ENCODE results near the gene TMC5.

Gene TMC5

GRCh38 chr16:19458722-19459379, 41.2 kb downstream of the TMC5 start:
- DNase-seq (ENCODE audit: low read depth in 3 of 3): no peak

DNA sequence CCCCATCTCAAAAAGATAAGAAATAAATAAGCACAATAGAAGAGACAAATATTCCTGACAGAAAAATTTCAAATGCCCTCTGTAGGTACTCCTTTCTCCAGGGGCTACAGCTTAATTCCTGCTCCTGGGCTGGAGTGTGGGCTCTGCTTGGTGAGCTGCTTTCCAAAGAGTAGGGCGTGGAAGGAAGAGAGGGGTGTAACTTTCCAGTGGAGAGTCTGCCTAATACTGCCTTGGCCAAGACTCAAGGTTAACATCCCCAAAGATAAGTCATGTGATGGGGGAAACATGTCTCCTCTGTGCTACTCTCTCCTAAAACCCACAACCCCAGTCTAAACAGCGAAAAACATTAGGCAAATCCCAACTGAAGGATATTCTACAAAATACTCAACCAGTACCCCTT, 42.7 kb downstream of the TMC5 start:
- no peak for DNase-seq (ENCODE audit: low read depth in 3 of 3)

DNA sequence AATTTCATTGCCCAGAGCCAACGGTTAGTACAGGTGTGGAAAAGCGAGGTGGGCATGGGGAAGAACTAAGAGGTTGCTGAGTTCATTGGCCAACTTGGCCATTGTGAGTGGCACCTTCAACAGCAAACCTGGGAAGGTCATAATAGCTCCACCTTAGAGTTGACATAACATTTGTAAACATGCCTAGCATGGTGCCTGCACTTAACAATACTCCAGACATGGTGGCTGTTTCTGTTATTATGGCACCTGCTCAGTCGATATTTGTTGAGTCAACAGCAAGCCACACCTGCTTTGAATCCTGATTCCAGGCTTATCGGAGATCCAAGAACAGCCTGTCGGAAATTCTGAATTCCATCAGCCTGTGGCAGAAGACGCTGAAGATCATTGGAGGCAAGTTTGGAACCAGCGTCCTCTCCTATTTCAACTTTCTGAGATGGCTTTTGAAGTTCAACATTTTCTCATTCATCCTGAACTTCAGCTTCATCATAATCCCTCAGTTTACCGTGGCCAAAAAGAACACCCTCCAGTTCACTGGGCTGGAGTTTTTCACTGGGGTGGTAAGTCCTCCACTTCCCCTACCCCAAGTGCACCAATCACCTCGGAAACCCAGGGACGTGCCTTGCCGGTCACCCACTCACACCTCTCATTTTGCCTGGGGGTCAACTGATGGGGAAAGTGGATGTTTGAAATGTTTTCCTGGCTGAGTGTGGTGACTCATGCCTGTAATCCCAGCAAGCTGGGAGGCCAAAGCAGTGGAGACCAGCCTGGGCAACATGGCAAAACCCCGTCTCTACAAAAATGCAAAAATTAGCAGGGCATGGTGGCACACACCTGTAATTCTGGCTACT, 46.0 kb downstream of the TMC5 start:
- no peak for DNase-seq (ENCODE audit: low read depth in 3 of 3)

GRCh38 chr16:19468300-19468699, 50.6 kb downstream of the TMC5 start:
- DNase-seq (ENCODE audit: low read depth in 3 of 3): no peak

DNA sequence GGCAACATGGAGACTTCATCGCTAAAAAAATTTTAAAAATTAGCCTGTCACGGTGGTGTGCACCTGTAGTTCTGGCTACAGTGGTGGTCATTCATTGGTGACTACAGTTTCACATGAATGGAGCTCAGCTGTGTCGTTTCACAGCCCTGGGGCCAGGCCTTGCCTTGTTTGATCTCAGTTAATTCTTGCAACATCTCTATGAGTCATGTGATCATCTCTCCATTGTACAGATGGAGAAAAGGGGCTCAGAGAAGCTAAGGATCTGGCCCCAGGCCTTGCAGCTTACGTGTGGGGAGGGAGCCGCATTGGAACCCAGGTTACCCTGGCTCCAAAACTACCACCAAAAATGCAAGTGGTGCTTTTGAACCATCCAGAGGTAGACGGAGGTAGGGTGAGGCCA, 54.8 kb downstream of the TMC5 start:
- DNase-seq (ENCODE audit: low read depth in 3 of 3): no peak

DNA sequence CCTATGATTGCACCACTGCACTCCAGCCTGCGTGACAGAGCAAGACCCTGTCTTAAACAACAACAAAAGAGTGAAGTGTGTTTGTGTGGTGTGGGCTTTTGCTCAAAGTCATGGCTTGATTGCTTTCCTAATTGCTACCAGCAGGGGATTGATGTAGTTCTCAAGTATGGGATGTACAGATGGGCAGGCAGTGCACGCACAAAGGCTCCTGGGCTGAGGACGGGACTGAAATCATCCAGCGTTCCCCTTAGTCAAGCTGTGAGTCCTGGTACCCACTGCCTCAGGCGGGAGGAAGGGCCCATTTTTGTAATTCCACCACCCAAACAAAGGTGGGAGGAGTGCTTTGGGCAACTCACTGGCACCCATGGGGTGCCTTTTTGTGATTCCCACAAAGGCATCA, 56.9 kb downstream of the TMC5 start:
- no peak for DNase-seq (ENCODE audit: low read depth in 3 of 3)

DNA sequence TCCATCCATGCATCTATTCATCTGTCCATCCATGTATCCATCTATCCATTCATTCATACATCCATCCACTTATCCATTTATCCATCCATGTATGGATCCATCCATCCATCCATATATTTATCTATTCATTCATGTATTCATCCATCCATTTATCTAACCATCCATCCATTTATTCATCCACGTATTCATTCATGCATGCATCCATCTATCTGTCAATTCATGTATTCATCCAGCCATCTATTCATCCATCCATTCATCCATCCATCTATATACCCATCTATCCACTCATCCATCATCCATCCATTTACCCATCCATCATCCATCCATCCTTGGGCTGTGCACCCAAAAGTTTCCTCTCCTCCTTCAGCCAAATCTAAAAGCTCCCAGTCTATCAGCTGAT, 60.8 kb downstream of the TMC5 start:
- no peak for DNase-seq (ENCODE audit: low read depth in 3 of 3)

- no peak for DNase-seq (ENCODE audit: low read depth in 3 of 3)
These were observed 61.6 kb downstream of the TMC5 start for GRCh38 chr16:19479302-19479721.

DNA sequence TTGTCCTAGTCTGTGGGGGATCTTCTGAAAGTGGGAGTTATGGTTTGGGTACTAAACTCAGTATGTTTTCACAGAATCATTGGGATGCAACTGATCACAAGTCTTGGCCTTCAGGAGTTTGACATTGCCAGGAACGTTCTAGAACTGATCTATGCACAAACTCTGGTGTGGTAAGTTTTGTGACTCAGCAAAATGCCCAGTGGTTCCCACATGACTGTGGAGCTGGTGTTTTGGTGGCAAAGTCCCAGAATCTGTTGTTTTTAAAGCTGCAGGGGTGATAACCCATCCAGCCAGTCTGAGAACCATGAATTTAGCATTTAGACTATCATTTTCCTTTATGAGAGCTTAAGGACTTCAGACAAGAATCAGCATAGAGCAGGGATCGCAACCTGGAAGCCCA, 63.6 kb downstream of the TMC5 start:
- no peak for DNase-seq (ENCODE audit: low read depth in 3 of 3)

- DNase-seq (ENCODE audit: low read depth in 3 of 3): no peak
These were observed 64.1 kb downstream of the TMC5 start for GRCh38 chr16:19481769-19482168.

DNA sequence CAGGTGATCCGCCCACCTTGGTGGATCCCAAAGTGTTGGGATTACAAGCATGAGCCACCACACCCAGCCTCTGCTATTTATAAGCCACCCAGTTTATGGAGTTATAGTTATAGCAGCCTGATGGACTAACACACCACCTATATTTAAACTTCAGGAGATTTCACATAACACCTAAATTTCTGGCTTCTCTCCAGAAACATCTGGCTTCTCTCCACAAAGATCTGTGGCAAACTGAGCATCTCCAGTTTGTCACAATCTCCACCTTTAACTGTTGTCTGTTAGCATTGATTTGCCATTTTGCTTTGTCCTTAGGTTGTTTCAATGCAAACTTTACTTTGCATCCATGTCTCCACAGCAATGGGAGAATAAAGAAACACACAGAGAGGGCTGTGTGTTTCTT, 64.6 kb downstream of the TMC5 start:
- no peak for DNase-seq (ENCODE audit: low read depth in 3 of 3)

GRCh38 chr16:19484096-19484495, 66.4 kb downstream of the TMC5 start:
- DNase-seq (ENCODE audit: low read depth in 3 of 3): no peak

GRCh38 chr16:19485611-19486010, 67.9 kb downstream of the TMC5 start:
- DNase-seq (ENCODE audit: low read depth in 3 of 3): no peak

- no peak for DNase-seq (ENCODE audit: low read depth in 3 of 3)
These were observed 68.4 kb downstream of the TMC5 start for GRCh38 chr16:19486051-19486450.

DNA sequence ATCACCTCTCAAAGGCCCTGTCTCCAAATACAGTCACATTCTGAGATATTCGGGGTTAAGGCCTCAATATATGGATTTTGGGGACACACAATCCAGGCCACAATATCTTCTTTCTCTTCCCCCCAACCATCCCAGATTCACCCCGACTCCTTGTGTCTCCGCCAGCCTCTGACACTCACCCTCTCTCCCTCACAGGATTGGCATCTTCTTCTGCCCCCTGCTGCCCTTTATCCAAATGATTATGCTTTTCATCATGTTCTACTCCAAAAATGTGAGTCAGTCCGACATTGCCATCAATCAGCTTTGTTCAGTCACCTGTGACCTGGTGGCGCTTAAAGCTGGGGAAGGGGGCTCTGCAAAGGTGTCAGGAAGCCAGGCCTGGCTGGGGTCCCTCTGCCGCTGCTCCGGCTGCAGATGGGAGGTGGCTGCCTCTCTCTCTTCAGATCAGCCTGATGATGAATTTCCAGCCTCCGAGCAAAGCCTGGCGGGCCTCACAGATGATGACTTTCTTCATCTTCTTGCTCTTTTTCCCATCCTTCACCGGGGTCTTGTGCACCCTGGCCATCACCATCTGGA, 69.2 kb downstream of the TMC5 start:
- no peak for DNase-seq (ENCODE audit: low read depth in 3 of 3)

DNA sequence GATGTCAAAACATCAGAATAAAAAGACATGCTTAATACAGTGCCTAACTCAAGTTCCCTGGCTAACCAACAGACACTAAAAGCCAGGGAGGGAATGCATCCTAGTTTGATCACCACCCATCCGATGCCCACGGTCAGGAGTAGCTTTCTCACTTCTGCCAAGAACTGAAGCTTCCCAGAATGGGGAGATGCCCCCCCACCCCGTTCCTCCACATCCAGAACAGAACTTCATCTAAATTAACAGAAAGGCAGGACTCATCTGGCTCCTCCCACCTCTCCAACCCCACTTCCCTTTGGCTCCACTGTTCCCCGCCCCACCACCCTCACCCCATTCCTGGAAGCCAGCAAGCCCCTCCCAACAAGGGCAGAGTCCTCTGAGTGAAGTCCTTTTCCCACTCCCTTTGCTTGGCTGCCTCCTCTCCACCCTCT, 70.5 kb downstream of the TMC5 start:
- no peak for DNase-seq (ENCODE audit: low read depth in 3 of 3)

- no peak for DNase-seq (ENCODE audit: low read depth in 3 of 3)
These were observed 72.9 kb downstream of the TMC5 start for GRCh38 chr16:19490619-19491018.

DNA sequence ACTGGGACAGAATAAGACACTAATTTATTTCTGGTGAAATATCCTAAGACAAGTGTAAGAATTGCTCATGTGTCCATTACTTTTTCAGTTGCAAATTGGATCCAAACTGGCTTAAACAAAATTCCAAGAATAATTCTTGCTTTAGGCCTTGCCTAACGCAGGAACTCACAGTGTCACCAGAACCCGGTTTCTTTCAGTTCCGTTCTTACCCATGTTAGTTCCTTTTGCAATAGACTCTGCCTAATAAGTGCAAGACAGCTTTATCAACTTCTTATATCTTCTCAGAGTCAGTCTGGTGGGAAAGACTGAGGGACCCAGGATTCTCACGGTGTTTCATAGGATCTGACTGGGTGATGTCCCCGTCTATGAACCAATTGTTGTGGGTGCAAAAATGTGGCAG, 79.5 kb downstream of the TMC5 start:
- no peak for DNase-seq (ENCODE audit: low read depth in 3 of 3)

GRCh38 chr16:19499006-19499405, 81.3 kb downstream of the TMC5 start:
- DNase-seq (ENCODE audit: low read depth in 3 of 3): no peak

- DNase-seq (ENCODE audit: low read depth in 3 of 3): no peak
These were observed 81.8 kb downstream of the TMC5 start for GRCh38 chr16:19499481-19499880.

- peak; percentile 42 to 58 (median 43) for DNase-seq (ENCODE audit: low read depth in 3 of 3)
These were observed 84.9 kb downstream of the TMC5 start for GRCh38 chr16:19502395-19503131.

DNA sequence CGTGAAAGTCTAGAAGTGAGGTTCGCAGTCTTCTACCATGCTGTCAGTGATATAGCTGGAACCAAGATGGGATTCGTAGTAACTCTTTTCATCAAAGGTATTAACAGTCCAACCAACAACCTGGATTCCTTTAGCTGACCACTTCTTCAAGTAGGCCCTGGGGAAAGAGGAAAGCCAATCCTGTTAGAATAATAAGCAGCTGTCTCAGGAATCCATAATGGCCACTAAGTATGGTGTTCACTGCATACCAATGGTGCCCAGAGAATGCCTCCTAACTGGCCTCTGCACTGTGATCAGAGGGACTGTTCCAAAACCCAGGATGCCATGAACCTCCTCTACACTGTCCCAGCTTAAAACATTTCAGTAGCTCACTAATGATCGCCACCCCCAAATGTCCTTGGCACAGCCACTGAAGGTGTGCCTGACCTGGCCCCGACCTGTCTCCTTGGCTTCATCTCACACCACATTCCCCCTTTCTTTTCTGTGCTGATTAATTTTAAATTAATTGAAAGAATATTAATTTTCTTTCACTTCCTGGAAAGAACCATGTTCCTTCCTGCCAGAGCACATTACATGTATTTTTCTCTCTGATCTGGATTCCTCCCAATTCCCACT, 85.9 kb downstream of the TMC5 start:
- no peak for DNase-seq (ENCODE audit: low read depth in 3 of 3)

Data from stimulated activated CD4-positive, alpha-beta T cell treated with anti-CD3 and anti-CD28 coated beads, TNF-alpha, amount 100 ng/mL, for 24 hours (primary cell).